Measurements from ENCODE around the gene PTPRG.
A peak's percentile ranks its signal among the peaks of the same experiment; 100 is the strongest.

Gene PTPRG

GRCh38 chr3:61632568-61633175 is 71.3 kb downstream of the PTPRG start:
- no peak overlapping the region for H3K4me3 ChIP-seq (ENCODE audit: low read length)
- no peak overlapping the region for H3K27ac ChIP-seq (ENCODE audit: low read length)
- peaks cover 45% of the 10 kb centered on the region for H3K4me1 ChIP-seq (ENCODE audit: low read length)
- H3K9me3 ChIP-seq (ENCODE audit: insufficient read depth, low read length) = no peaks in the 10 kb centered on the region
- peaks cover 9% of the 10 kb centered on the region; the same call in 1 of the 2 replicates for H4K20me1 ChIP-seq (ENCODE audit: insufficient read depth, low read length)
- H3K36me3 ChIP-seq (replicated peaks; ENCODE audit: low read depth, low read length) = peaks cover 6% of the 10 kb centered on the region
- TF ChIP-seq EZH2phosphoT487 (IDR thresholded peaks at IDR 0.05; ENCODE audit: low read depth) = no peak
- TF ChIP-seq, protein P1, sequence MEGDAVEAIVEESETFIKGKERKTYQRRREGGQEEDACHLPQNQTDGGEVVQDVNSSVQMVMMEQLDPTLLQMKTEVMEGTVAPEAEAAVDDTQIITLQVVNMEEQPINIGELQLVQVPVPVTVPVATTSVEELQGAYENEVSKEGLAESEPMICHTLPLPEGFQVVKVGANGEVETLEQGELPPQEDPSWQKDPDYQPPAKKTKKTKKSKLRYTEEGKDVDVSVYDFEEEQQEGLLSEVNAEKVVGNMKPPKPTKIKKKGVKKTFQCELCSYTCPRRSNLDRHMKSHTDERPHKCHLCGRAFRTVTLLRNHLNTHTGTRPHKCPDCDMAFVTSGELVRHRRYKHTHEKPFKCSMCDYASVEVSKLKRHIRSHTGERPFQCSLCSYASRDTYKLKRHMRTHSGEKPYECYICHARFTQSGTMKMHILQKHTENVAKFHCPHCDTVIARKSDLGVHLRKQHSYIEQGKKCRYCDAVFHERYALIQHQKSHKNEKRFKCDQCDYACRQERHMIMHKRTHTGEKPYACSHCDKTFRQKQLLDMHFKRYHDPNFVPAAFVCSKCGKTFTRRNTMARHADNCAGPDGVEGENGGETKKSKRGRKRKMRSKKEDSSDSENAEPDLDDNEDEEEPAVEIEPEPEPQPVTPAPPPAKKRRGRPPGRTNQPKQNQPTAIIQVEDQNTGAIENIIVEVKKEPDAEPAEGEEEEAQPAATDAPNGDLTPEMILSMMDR (IDR thresholded peaks at IDR 0.05; ENCODE audit: low read depth, low read length) = no peak
- H2AFZ ChIP-seq (ENCODE audit: low read depth, low read length) = no peak overlapping the region
- H3K9ac ChIP-seq (ENCODE audit: low read length) = no peak overlapping the region
- H3K79me2 ChIP-seq (ENCODE audit: low read length) = peaks cover 4% of the 10 kb centered on the region
- no peaks in the 10 kb centered on the region; the same call in 1 of the 2 replicates for H3K27me3 ChIP-seq (ENCODE audit: low read depth, low read length)
- H3K4me2 ChIP-seq (ENCODE audit: low read length) = no peak overlapping the region

DNA sequence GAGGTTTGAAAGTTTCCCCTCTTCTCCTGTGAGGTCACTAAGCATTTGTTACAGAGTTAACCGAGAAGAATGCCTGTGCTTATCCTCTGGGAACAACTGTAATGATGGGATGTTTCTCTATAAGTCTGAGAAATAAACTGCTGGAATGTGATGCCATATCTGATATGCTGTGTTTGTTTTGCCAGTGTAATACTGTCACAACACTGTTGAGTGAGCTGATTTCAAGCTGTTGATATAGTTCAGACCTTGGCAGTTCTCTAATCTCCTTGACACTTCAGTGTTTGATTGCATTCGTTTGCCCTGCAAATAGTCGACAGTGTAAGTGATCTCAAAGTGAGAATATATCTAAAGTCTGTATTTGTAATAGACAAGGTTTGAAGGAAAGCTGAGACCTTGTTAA is 73.3 kb downstream of the PTPRG start:
- Histone ChIP-seq H3K9me3 (ENCODE audit: insufficient read depth, low read length) (no peaks in the 10 kb centered on the region), H2AFZ (ENCODE audit: low read depth, low read length) (no peak overlapping the region), H3K27me3 (ENCODE audit: low read depth, low read length) (no peaks in the 10 kb centered on the region; the same call in 1 of the 2 replicates), H3K4me1 (ENCODE audit: low read length) (peaks cover 55% of the 10 kb centered on the region), H3K4me2 (ENCODE audit: low read length) (no peak overlapping the region), H4K20me1 (ENCODE audit: insufficient read depth, low read length) (peaks cover 9% of the 10 kb centered on the region; the same call in 1 of the 2 replicates), H3K79me2 (ENCODE audit: low read length) (peaks cover 9% of the 10 kb centered on the region), H3K9ac (ENCODE audit: low read length) (no peak overlapping the region), H3K36me3 (replicated peaks; ENCODE audit: low read depth, low read length) (peaks cover 14% of the 10 kb centered on the region), H3K27ac (ENCODE audit: low read length) (no peak overlapping the region), H3K4me3 (ENCODE audit: low read length) (no peak overlapping the region)
- no peak for TF ChIP-seq EZH2phosphoT487 (IDR thresholded peaks at IDR 0.05; ENCODE audit: low read depth)
- TF ChIP-seq, protein P1 (IDR thresholded peaks at IDR 0.05; ENCODE audit: low read depth, low read length) = no peak

GRCh38 chr3:61637088-61638051 is 76.0 kb downstream of the PTPRG start:
- Histone ChIP-seq H2AFZ (ENCODE audit: low read depth, low read length) (no peak overlapping the region), H3K36me3 (replicated peaks; ENCODE audit: low read depth, low read length) (peaks cover 14% of the 10 kb centered on the region), H3K9me3 (ENCODE audit: insufficient read depth, low read length) (no peaks in the 10 kb centered on the region), H3K4me3 (ENCODE audit: low read length) (peak overlapping the region; percentile 68), H3K79me2 (ENCODE audit: low read length) (peaks cover 32% of the 10 kb centered on the region), H4K20me1 (ENCODE audit: insufficient read depth, low read length) (peaks cover 6% of the 10 kb centered on the region; the same call in 1 of the 2 replicates), H3K9ac (ENCODE audit: low read length) (peak overlapping the region; percentile 53), H3K4me2 (ENCODE audit: low read length) (peak overlapping the region; percentile 84), H3K4me1 (ENCODE audit: low read length) (peaks cover 55% of the 10 kb centered on the region), H3K27ac (ENCODE audit: low read length) (peak overlapping the region; percentile 82), H3K27me3 (ENCODE audit: low read depth, low read length) (peaks cover 12% of the 10 kb centered on the region; the same call in 1 of the 2 replicates)
- peak; percentile 90 for TF ChIP-seq EZH2phosphoT487 (IDR thresholded peaks at IDR 0.05; ENCODE audit: low read depth)
- TF ChIP-seq, protein P1 (IDR thresholded peaks at IDR 0.05; ENCODE audit: low read depth, low read length) = no peak

GRCh38 chr3:61638741-61639140 is 77.4 kb downstream of the PTPRG start:
- H3K9me3 ChIP-seq (ENCODE audit: insufficient read depth, low read length) = no peaks in the 10 kb centered on the region
- no peak overlapping the region for H3K27ac ChIP-seq (ENCODE audit: low read length)
- peaks cover 56% of the 10 kb centered on the region for H3K4me1 ChIP-seq (ENCODE audit: low read length)
- H4K20me1 ChIP-seq (ENCODE audit: insufficient read depth, low read length) = no peaks in the 10 kb centered on the region
- H3K9ac ChIP-seq (ENCODE audit: low read length) = no peak overlapping the region
- peaks cover 8% of the 10 kb centered on the region for H3K36me3 ChIP-seq (replicated peaks; ENCODE audit: low read depth, low read length)
- no peak overlapping the region for H3K4me3 ChIP-seq (ENCODE audit: low read length)
- peaks cover 35% of the 10 kb centered on the region for H3K79me2 ChIP-seq (ENCODE audit: low read length)
- H3K4me2 ChIP-seq (ENCODE audit: low read length) = no peak overlapping the region
- peaks cover 12% of the 10 kb centered on the region; the same call in 1 of the 2 replicates for H3K27me3 ChIP-seq (ENCODE audit: low read depth, low read length)
- no peak overlapping the region for H2AFZ ChIP-seq (ENCODE audit: low read depth, low read length)
- TF ChIP-seq EZH2phosphoT487 (IDR thresholded peaks at IDR 0.05; ENCODE audit: low read depth) = no peak
- TF ChIP-seq, protein P1 (IDR thresholded peaks at IDR 0.05; ENCODE audit: low read depth, low read length) = no peak

Measured in OCI-LY3 (cell line).